NCI-H146 treated with DMSO at 0.1 percent for 48 hours (cell line): ENCODE results near the gene RHEBL1.

Experiments used
- DNase-seq: peaks from one replicate; lab custom pipeline; 2025; ENCODE audit not compliant: unreplicated experiment; lab: John Stamatoyannopoulos, UW

Gene RHEBL1

GRCh38 chr12:49038291-49038955 lies 31.4 kb downstream of the RHEBL1 start:
- no peak for DNase-seq

GRCh38 chr12:49037947-49038237 lies 31.9 kb downstream of the RHEBL1 start:
- DNase-seq, result no peak

GRCh38 chr12:49037111-49037946 lies 32.5 kb downstream of the RHEBL1 start:
- no peak for DNase-seq

- DNase-seq, result no peak
Measured at GRCh38 chr12:49036029-49036428, 33.8 kb downstream of the RHEBL1 start.

- DNase-seq, result no peak
Measured at GRCh38 chr12:49034286-49034622, 35.5 kb downstream of the RHEBL1 start.

- no peak for DNase-seq
Measured at GRCh38 chr12:49033611-49034285, 36.0 kb downstream of the RHEBL1 start.

GRCh38 chr12:49032679-49033447 lies 36.9 kb downstream of the RHEBL1 start:
- DNase-seq, result no peak

- DNase-seq, result no peak
Measured at GRCh38 chr12:49032276-49032675, 37.5 kb downstream of the RHEBL1 start.

- no peak for DNase-seq
Measured at GRCh38 chr12:49031573-49032161, 38.1 kb downstream of the RHEBL1 start.

GRCh38 chr12:49030714-49031572 lies 38.8 kb downstream of the RHEBL1 start:
- DNase-seq, result no peak

- DNase-seq, result no peak
Measured at GRCh38 chr12:49030119-49030518, 39.7 kb downstream of the RHEBL1 start.

- DNase-seq, result no peak
Measured at GRCh38 chr12:49028666-49029275, 41.0 kb downstream of the RHEBL1 start.

- DNase-seq, result no peak
Measured at GRCh38 chr12:49027846-49028555, 41.8 kb downstream of the RHEBL1 start.

- DNase-seq, result no peak
Measured at GRCh38 chr12:49026678-49027480, 42.9 kb downstream of the RHEBL1 start.

- no peak for DNase-seq
Measured at GRCh38 chr12:49026101-49026500, 43.7 kb downstream of the RHEBL1 start.

GRCh38 chr12:49025463-49025862 lies 44.3 kb downstream of the RHEBL1 start:
- no peak for DNase-seq

GRCh38 chr12:49024543-49024942 lies 45.2 kb downstream of the RHEBL1 start:
- no peak for DNase-seq

GRCh38 chr12:49023812-49024211 lies 46.0 kb downstream of the RHEBL1 start:
- no peak for DNase-seq
